Stimulated activated CD4-positive, alpha-beta T cell treated with anti-CD3 and anti-CD28 coated beads, Interleukin-1b, Interleukin-23, amount 100 ng/mL, for 1 hour (primary cell): Measurements from ENCODE around the gene PTPRS.

ENCODE experiments used
- DNase-seq, 2 donors: peaks; one replicate each; pipeline ENCODE4 v3.0.0-alpha.2; 2020; ENCODE audit warnings: low read depth in 2 of 2

The PTPRS gene

GRCh38 chr19:5355076-5355475 lies 14.5 kb upstream of the PTPRS start:
- no peak for DNase-seq

- DNase-seq = no peak
Measured at GRCh38 chr19:5354403-5354802, 13.8 kb upstream of the PTPRS start.

- no peak for DNase-seq
Measured at GRCh38 chr19:5352229-5352763, 11.7 kb upstream of the PTPRS start.

GRCh38 chr19:5351731-5352228 lies 11.2 kb upstream of the PTPRS start:
- DNase-seq = no peak

GRCh38 chr19:5349041-5349440 lies 8.4 kb upstream of the PTPRS start:
- no peak for DNase-seq

GRCh38 chr19:5345895-5346386 lies 5.3 kb upstream of the PTPRS start:
- DNase-seq = no peak

- DNase-seq = no peak
Measured at GRCh38 chr19:5343848-5344247, 3.2 kb upstream of the PTPRS start.

GRCh38 chr19:5342573-5343201 lies 2.1 kb upstream of the PTPRS start:
- no peak for DNase-seq

- no peak for DNase-seq
Measured at GRCh38 chr19:5341981-5342380, 1.4 kb upstream of the PTPRS start.

- no peak for DNase-seq
Measured at GRCh38 chr19:5341448-5341820, 822 bp upstream of the PTPRS start.

- DNase-seq = no peak
Measured at GRCh38 chr19:5339950-5340636, 519 bp downstream of the PTPRS start.

GRCh38 chr19:5339198-5339949 lies 1.2 kb downstream of the PTPRS start:
- DNase-seq = no peak

GRCh38 chr19:5338656-5339197 lies 1.9 kb downstream of the PTPRS start:
- no peak for DNase-seq

- DNase-seq = no peak
Measured at GRCh38 chr19:5337708-5338655, 2.6 kb downstream of the PTPRS start.

GRCh38 chr19:5337126-5337525 lies 3.5 kb downstream of the PTPRS start:
- DNase-seq = no peak

GRCh38 chr19:5336195-5336965 lies 4.2 kb downstream of the PTPRS start:
- no peak for DNase-seq

- DNase-seq = no peak
Measured at GRCh38 chr19:5335593-5335992, 5.0 kb downstream of the PTPRS start.

- no peak for DNase-seq
Measured at GRCh38 chr19:5334824-5335500, 5.7 kb downstream of the PTPRS start.

- no peak for DNase-seq
Measured at GRCh38 chr19:5334366-5334739, 6.3 kb downstream of the PTPRS start.
